Naive thymus-derived CD8-positive, alpha-beta T cell (primary cell): ENCODE data around the gene ASTN2. TPM values are rescaled to one million over a fixed set of nuclear protein-coding genes. Genes with fewer than 3 reads are reported as not detected.

Experiments used
- ATAC-seq, 2 donors: fragments of 150-1000 bp; cut with Tn5 transposase in 1 of 2; sonication (Bioruptor Pico), chemical (Tn5 transposase) in 1 of 2; 1 replicate in 1 of 2; 2 replicates in 1 of 2; pipeline ENCODE4 v1.10.0; 2021; ENCODE audit warnings: mild to moderate bottlenecking in 2 of 2, moderate library complexity in 2 of 2
- POLR2A ChIA-PET: fragments of 350-600 bp; sonication (Branson Sonifier 250); formaldehyde crosslinking; loops from one replicate; lab custom pipeline; 2021; ENCODE audit warnings: antibody characterized with exemption; lab: Charles Lee
- DNase-seq, 10 donors: peaks; one replicate each; pipeline versions ENCODE4 v3.0.0 to v3.0.0-alpha.2; 2020 to 2022
- H3K27ac Mint-ChIP-seq, 10 donors: one replicate each; pipeline ENCODE4 v1.8.0; 2020 to 2022; ENCODE audit warnings: mild to moderate bottlenecking in 10 of 10, mixed read lengths in 10 of 10, moderate library complexity in 4 of 10, inconsistent platforms in 1 of 10
- H3K27me3 Mint-ChIP-seq, 5 donors: one replicate each; pipeline ENCODE4 v1.8.0; 2021 to 2022; ENCODE audit warnings: mixed read lengths in 5 of 5
- H3K36me3 Mint-ChIP-seq, 3 donors: one replicate each; pipeline ENCODE4 v1.8.0; 2020 to 2022; ENCODE audit warnings: mixed read lengths in 3 of 3, mild to moderate bottlenecking in 2 of 3, inconsistent platforms in 1 of 3
- H3K4me1 Mint-ChIP-seq, 4 donors: one replicate each; pipeline ENCODE4 v1.8.0; 2021 to 2022; ENCODE audit warnings: mixed read lengths in 4 of 4
- H3K4me3 Mint-ChIP-seq, 10 donors: one replicate each; pipeline ENCODE4 v1.8.0; 2020 to 2022; ENCODE audit warnings: mild to moderate bottlenecking in 10 of 10, mixed read lengths in 10 of 10, moderate library complexity in 6 of 10, inconsistent platforms in 1 of 10
- H3K9me3 Mint-ChIP-seq, 9 donors: one replicate each; pipeline ENCODE4 v1.8.0; 2020 to 2022; ENCODE audit warnings: mixed read lengths in 9 of 9, mild to moderate bottlenecking in 3 of 9, inconsistent platforms in 1 of 9, moderate library complexity in 1 of 9
- polyA plus RNA-seq, 3 donors: library from polyadenylated mRNA; unstranded; fragments of 300-500 nt; fragmentation: Illumina TruSeq; gene quantifications; one replicate each; pipeline ENCODE4 v1.2.3, GENCODE V29; 2021
- total RNA-seq, 8 experiments: library from RNA in 2 of 8; stranded (reverse) in 2 of 8; gene quantifications; one replicate each; pipeline ENCODE4 v1.2.3 and lab custom pipeline; 2021 to 2026

Gene ASTN2
- total and polyA plus RNA-seq, 5 experiments from 2014 or later = 1.2 to 3.8 (median 3.2) TPM

DNA sequence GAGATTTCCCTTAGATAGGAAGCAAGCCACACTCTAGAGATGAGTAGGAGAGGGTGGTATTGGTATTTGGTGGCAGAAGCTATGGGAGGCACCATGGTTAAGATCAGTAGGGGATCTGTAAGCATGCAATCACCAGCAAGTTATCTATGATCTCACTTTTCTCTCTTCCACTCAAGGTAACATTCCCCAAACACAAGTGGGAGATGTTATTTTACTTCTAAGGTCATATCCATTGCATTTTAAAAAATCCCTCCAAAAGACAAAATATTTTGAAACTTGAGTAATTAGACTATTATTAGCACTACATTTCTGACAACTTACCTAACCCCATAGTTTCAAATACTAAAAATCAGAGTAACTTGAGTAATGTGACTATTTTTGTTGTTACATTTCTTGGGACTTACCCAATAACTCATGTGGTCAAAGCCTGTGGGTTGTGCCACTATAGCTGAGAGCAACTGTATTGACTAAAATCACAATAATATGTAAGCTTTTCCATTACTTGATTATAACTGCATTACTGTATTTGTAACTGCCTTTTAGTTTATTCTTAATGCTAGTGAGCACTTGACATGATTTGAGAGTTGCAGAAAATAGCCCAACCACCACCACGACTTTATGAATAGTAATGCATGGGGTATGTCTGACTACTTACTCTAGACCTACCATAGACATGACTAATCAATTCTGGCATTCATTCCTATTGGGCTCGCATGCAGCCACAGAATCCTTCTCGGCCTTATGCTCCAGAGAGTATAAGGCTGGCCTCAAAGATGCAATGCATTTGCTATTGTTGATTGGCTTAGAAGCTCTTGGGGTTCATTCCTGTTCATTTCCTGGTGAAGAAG lies 463.0 kb downstream of the ASTN2 start:
- Mint-ChIP-seq H3K36me3 (no peaks in the 10 kb centered on the region), H3K4me3 (no peak overlapping the region), H3K9me3 (peaks cover 0 to 15% (median 0%) of the 10 kb centered on the region in 9 donors), H3K27ac (no peak overlapping the region), H3K4me1 (no peaks in the 10 kb centered on the region), H3K27me3 (peaks cover 0 to 11% (median 0%) of the 10 kb centered on the region in 5 donors)
- POLR2A ChIA-PET = no interaction called here
- no peak for ATAC-seq
- no peak for DNase-seq

DNA sequence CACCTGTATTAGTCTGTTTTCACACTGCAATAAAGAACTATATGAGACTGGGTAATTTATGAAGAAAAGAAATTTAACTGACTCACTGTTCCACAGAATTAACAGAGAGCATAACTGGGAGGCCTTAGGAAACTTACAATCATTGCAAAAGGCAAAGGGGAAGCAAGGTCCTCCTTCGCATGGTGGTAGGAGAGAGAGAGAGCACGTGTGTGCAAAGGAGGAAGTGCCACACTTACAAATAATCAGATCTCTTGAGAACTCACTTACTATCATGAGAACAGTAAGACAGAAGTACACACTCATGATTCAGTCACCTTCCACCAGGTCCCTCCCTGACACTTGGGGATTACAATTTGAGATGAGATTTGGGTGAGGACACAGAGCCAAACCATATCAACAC lies 469.0 kb downstream of the ASTN2 start:
- ATAC-seq = no peak
- DNase-seq = no peak
- H3K4me1 Mint-ChIP-seq = peaks cover 0 to 3% (median 0%) of the 10 kb centered on the region in 4 donors
- peaks cover 0 to 16% (median 7%) of the 10 kb centered on the region in 5 donors for H3K27me3 Mint-ChIP-seq
- no peak overlapping the region for H3K27ac Mint-ChIP-seq
- POLR2A ChIA-PET = no interaction called here
- H3K4me3 Mint-ChIP-seq = no peak overlapping the region
- peaks cover 0 to 15% (median 0%) of the 10 kb centered on the region in 9 donors for H3K9me3 Mint-ChIP-seq
- no peaks in the 10 kb centered on the region for H3K36me3 Mint-ChIP-seq

DNA sequence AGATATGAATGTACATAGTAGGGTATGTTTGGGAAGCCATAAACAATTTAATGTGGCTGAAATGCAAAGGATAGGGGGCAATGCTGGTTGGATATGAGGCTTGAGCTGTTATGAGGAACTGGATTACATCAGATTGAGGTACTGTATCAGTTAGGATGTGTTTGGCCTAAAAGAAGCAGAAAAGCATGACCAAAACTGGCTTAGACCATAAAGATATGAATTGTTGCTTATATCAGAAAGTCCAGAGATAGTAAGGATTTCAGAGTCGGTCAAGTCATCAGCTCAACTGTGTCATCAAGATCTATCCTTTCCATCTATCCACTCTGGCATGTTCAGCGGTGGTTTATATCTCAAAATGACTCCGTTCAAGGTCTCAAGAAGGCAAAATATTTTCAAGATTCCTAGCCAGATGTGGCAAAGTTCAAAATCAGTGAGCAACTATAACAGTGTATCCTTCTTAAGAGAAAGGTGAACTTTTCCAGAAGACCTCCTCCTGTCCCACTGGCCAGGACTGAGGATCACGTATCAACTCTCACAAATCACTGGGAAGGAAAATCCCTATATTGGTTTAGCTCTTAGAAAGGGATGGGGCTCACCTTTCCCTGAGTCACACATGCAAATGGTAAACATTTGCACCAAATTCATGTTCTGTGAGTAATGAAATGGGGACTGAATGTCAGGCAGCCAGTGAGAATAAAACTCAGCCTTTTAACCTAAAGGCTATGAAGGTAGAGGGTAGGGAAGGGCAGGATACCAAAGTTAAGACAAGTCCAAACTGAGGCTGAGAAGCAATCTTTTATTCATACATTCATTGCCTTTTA lies 469.9 kb downstream of the ASTN2 start:
- Mint-ChIP-seq H3K4me3 (no peak overlapping the region), H3K9me3 (peaks cover 0 to 12% (median 0%) of the 10 kb centered on the region in 9 donors), H3K27ac (no peak overlapping the region), H3K36me3 (no peaks in the 10 kb centered on the region), H3K27me3 (peaks cover 0 to 15% (median 7%) of the 10 kb centered on the region in 5 donors), H3K4me1 (peaks cover 0 to 3% (median 0%) of the 10 kb centered on the region in 4 donors)
- DNase-seq = no peak
- POLR2A ChIA-PET = no interaction called here
- ATAC-seq = no peak

DNA sequence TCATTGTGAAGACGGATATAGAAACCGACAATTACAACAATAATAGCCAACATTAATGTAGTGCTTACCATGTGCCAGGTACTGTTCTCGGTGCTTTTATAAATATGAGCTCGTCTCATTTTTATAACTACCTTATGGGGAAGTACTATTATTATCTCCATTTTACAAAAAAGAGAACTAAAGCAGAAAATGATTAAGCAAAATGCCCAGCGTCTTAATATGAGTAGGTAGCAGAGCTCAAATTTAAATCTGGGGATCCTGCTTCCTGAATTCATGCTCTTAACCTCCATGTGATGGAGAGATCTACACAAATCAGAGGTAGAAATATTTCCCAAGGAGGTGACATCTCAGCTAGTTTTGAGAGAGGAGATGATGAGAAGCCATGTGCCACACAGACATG lies 470.9 kb downstream of the ASTN2 start:
- ATAC-seq (no peak), DNase-seq (no peak)
- Mint-ChIP-seq H3K27me3 (peaks cover 0 to 15% (median 5%) of the 10 kb centered on the region in 5 donors), H3K27ac (no peak overlapping the region), H3K36me3 (no peaks in the 10 kb centered on the region), H3K4me3 (no peak overlapping the region), H3K9me3 (peaks cover 0 to 3% (median 0%) of the 10 kb centered on the region in 9 donors), H3K4me1 (peaks cover 0 to 3% (median 0%) of the 10 kb centered on the region in 4 donors)
- POLR2A ChIA-PET = no interaction called here

DNA sequence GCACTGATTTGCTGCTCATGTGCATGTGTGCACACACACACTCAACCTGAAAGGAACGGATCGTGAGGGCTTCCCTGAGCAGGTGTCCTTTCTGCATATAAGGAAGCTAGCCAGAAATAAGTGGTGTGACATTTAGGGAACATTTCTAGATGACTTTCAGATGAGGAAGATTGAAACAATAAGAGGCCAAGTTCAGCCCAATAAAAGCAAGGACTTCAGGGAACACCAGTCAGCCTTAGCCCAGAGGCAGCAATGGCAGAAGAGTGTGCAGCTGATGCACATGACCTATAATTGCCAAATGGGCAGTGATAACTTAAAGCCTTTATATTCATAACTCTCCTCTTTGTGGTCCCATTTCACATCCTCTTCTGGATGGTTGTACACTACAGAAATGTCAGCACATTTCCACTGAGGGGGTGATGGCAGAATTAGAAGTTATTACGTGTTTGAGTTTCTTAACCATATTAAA lies 472.2 kb downstream of the ASTN2 start:
- Mint-ChIP-seq H3K36me3 (no peaks in the 10 kb centered on the region), H3K4me3 (no peak overlapping the region), H3K9me3 (peaks cover 0 to 3% (median 0%) of the 10 kb centered on the region in 9 donors), H3K4me1 (peaks cover 0 to 3% (median 0%) of the 10 kb centered on the region in 4 donors), H3K27me3 (peaks cover 0 to 15% (median 5%) of the 10 kb centered on the region in 5 donors), H3K27ac (no peak overlapping the region)
- POLR2A ChIA-PET = no interaction called here
- ATAC-seq = no peak
- DNase-seq = no peak

DNA sequence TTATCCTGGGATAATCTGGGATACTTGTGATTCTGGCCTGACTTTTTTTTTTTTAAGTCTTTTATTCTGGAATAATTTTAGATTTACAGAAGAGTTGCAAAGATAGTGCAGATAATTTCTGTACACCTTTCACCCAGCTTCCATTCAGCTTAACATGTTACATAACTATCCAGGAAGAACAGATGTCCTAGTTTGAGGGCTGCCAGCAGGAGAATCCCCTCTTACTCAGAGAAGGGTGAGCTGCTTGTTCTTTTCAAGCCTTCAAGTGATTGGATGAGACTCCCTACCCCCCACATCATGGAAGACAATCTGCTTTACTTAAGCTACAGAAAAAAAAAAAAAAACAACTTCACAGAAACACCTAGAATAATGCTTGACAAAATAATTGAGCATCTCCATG lies 473.6 kb downstream of the ASTN2 start:
- DNase-seq = no peak
- H3K4me3 Mint-ChIP-seq = no peak overlapping the region
- H3K36me3 Mint-ChIP-seq = no peaks in the 10 kb centered on the region
- POLR2A ChIA-PET = no interaction called here
- no peak overlapping the region for H3K27ac Mint-ChIP-seq
- H3K9me3 Mint-ChIP-seq = peaks cover 0 to 5% (median 0%) of the 10 kb centered on the region in 9 donors
- H3K27me3 Mint-ChIP-seq = peaks cover 0 to 15% (median 5%) of the 10 kb centered on the region in 5 donors
- no peak for ATAC-seq
- H3K4me1 Mint-ChIP-seq = peaks cover 0 to 3% (median under 1%) of the 10 kb centered on the region in 4 donors

DNA sequence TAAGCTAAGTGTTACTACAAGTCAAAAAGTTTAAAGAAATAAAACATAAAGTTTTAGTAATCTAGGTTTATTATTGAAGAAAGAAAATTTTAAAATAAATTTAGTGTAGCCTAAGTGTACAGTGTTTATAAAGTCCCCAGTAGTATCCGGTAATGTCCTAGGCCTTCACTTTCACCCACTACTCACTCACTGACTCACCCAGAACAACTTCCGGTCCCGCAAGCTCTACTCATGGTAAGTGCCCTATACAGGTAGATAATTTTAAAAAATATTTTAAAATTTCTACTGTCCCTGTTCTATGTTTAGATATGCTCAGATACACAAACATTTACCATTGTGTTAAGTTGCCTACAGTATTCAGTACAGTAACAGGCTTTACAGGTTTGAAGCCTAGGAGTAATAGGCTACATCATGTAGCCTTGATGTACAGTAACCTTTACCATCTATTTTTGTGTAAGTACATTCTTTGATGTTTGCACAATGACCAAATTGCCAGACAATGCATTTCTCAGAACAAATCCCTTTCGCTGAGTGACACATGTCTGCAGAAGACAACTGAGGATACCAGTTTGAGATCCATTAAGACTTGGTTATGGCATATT lies 474.1 kb downstream of the ASTN2 start:
- ATAC-seq = no peak
- no peak for DNase-seq
- Mint-ChIP-seq H3K36me3 (no peaks in the 10 kb centered on the region), H3K9me3 (peaks cover 0 to 9% (median 1%) of the 10 kb centered on the region in 9 donors), H3K27me3 (peaks cover 0 to 15% (median 5%) of the 10 kb centered on the region in 5 donors), H3K4me1 (peaks cover 0 to 2% (median 1%) of the 10 kb centered on the region in 4 donors), H3K27ac (no peak overlapping the region), H3K4me3 (no peak overlapping the region)
- POLR2A ChIA-PET = no interaction called here

DNA sequence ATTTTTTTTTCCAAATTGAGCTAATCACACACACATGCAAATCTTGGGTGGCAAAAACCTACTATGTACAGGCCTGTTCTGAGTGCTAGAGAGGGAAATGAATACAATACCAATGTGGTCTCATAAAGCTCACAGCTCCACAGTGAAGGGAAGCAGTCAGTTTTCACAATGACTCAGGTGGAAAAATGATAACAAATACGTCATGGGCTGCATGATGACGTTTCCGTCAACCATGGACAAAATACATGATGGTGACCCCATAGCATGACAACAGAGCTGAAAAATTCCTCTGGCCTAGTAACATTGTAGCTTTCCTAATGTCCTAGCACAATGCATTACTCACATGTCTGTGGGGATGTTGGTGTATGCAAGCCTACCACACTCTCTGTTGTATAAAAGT lies 475.2 kb downstream of the ASTN2 start:
- Mint-ChIP-seq H3K27ac (peak overlapping the region in 1 of 10 donors; percentile 25), H3K36me3 (no peaks in the 10 kb centered on the region), H3K9me3 (peaks cover 0 to 9% (median 1%) of the 10 kb centered on the region in 9 donors), H3K27me3 (peaks cover 0 to 15% (median 5%) of the 10 kb centered on the region in 5 donors), H3K4me3 (no peak overlapping the region), H3K4me1 (peaks cover 0 to 2% (median 0%) of the 10 kb centered on the region in 4 donors)
- POLR2A ChIA-PET = no interaction called here
- ATAC-seq = no peak
- no peak for DNase-seq

DNA sequence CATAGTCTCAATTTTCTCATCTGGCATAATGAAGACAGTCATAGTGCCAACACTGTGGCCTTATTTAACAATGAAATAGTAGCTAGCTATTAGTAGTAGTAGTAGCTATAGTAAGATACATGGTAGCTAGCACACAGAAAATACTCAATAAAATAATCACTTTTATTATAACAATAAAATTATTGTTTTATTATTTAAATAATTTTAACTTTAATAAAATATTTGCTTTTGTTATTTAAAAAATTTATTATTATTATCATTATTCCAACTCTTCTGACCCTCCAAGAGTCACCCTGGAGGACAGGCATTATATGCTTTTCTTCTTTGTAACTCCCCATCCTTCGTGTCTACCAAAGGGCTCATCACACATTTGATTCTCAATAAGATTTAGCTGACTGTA lies 475.7 kb downstream of the ASTN2 start:
- Mint-ChIP-seq H3K36me3 (no peaks in the 10 kb centered on the region), H3K27me3 (peaks cover 0 to 15% (median 5%) of the 10 kb centered on the region in 5 donors), H3K4me3 (no peak overlapping the region), H3K9me3 (peaks cover 0 to 9% (median 1%) of the 10 kb centered on the region in 9 donors), H3K27ac (peak overlapping the region in 1 of 10 donors; percentile 25), H3K4me1 (peaks cover 0 to 2% (median 0%) of the 10 kb centered on the region in 4 donors)
- no peak for ATAC-seq
- POLR2A ChIA-PET = no interaction called here
- no peak for DNase-seq

DNA sequence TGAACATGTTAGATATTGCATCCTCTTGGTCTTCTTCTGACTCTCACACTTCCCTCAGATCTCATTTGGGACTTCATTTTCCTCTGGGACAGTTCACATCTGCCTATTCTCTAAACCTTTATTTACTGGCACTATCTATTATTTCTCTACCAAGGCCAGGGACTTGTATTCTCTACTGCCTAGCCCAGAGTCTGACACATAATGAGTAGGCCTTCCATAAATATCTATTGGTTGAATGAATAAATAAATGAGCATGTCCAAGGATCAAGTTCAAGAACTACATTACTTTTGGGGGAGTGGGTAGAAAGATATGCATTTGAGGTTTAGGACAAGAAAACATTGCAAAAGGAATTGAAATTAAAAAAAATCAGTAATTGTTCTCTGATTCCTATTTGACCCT lies 477.5 kb downstream of the ASTN2 start:
- no peak for DNase-seq
- H3K27ac Mint-ChIP-seq = no peak overlapping the region
- no peaks in the 10 kb centered on the region for H3K36me3 Mint-ChIP-seq
- POLR2A ChIA-PET = no interaction called here
- peaks cover 0 to 4% (median 0%) of the 10 kb centered on the region in 4 donors for H3K4me1 Mint-ChIP-seq
- H3K9me3 Mint-ChIP-seq = peaks cover 0 to 9% (median 1%) of the 10 kb centered on the region in 9 donors
- H3K4me3 Mint-ChIP-seq = no peak overlapping the region
- peaks cover 0 to 12% (median 3%) of the 10 kb centered on the region in 5 donors for H3K27me3 Mint-ChIP-seq
- no peak for ATAC-seq

DNA sequence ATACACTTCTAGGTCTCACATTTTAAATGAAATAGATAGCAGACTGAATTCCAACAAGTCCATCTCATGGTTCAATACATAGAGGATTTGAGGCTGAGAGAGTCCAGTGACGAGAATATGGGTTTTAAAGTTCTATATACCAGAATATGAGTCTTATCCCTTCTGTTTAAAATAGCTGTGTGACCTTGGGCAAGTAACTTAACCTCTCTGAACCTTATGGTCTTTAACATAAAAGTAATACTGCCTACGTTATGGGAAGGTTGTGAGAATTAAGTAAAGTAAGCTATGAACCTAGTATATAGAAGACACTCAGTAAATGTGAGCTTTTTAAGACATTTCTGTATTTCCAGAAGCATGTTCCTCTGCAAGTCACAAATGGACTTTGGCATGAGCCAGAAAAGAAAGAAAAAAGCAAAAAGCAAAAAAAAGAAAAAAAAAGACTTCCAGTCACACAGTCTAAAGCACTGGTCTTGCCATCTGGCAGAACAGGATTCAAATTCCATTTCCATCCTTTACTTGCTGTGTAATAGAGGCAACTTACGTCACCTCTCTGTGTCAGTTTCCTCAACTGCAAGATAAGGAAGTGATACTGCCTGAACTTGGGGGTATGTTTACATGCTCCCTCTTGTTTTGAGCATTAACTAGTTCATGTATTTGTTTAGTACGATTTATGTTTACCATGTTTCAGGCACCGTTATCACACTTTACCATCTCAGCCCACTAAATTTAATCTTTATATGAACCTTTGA lies 479.5 kb downstream of the ASTN2 start:
- Mint-ChIP-seq H3K9me3 (peaks cover 0 to 21% (median 1%) of the 10 kb centered on the region in 9 donors), H3K27me3 (peaks cover 0 to 14% (median 7%) of the 10 kb centered on the region in 5 donors)
- no peak for ATAC-seq

DNA sequence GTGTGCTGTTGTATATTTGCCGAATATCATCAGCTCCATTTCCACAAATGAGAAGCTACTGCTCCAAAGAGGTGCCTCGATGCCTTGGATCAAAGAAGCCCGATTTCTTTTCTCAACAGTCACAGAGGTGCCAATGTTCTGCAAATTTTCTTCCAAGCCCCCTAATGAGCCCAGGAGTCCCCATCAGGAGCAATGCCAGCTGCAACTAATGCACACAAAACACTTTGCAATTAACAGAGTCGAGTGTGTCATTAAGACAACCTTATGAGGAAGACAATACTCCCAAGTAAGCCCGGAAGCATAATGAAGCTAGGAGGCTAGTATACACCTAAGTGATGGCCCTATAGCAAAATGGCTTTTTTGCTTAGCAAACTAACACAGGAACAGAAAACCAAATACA lies 480.7 kb downstream of the ASTN2 start:
- H3K36me3 Mint-ChIP-seq = no peaks in the 10 kb centered on the region
- H3K4me1 Mint-ChIP-seq = peaks cover 0 to 4% (median 0%) of the 10 kb centered on the region in 4 donors
- ATAC-seq = no peak
- H3K27ac Mint-ChIP-seq = no peak overlapping the region
- H3K9me3 Mint-ChIP-seq = peaks cover 0 to 21% (median 1%) of the 10 kb centered on the region in 9 donors
- POLR2A ChIA-PET = no interaction called here
- no peak overlapping the region for H3K4me3 Mint-ChIP-seq
- H3K27me3 Mint-ChIP-seq = peaks cover 0 to 14% (median 7%) of the 10 kb centered on the region in 5 donors
- DNase-seq = no peak

More for the DNA sequence above, 479.5 kb downstream of the ASTN2 start:
- Mint-ChIP-seq H3K4me3 (no peak overlapping the region), H3K4me1 (peaks cover 0 to 4% (median 0%) of the 10 kb centered on the region in 4 donors), H3K27ac (no peak overlapping the region), H3K36me3 (no peaks in the 10 kb centered on the region)
- POLR2A ChIA-PET = no interaction called here
- DNase-seq = no peak
